ENCODE results near the gene KCNN3. TPM values are rescaled to one million over a fixed set of nuclear protein-coding genes. Genes with fewer than 3 reads are reported as not detected.
A peak's percentile ranks its signal among the peaks of the same experiment; 100 is the strongest.

The KCNN3 gene
- total RNA-seq, 2 experiments from 2014 or later = 0.11 TPM; not detected in 1

DNA sequence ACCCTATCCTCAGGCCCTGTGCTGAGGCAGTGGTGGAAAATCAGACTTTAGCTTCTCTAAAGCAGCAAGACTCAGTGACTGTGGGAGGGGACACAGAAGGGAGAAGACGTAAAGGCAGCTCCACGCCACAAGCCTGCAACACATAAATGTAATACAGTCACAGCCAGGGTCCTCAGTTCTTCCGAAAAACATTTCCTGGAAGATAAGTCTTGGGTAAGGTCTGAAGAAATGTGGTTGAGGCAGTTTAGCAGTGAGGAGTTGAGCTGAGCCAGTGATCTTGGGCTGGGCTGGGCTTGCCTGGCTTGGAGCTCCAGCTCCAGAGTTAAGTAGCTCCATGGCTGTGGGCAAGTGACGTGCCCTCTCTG, 134.3 kb downstream of the KCNN3 start:
- DNase-seq (no peak), ATAC-seq (peak; percentile 15)
- ChIA-PET POLR2A (interaction anchor here (1.6 kb wide), 1 partner anchor 8 kb away, joined by 4 read pairs; no protein-coding TSS in a partner anchor), CTCF (interaction anchor here (4.7 kb wide), 1 partner anchor 12 kb away, joined by 21 read pairs; no protein-coding TSS in a partner anchor)
- Mint-ChIP-seq H3K36me3 (ENCODE audit: low read depth) (no peaks in the 10 kb centered on the region), H3K27ac (peak overlapping the region; percentile 52), H3K4me3 (no peak overlapping the region), H3K4me1 (ENCODE audit: low read depth) (peaks cover 39% of the 10 kb centered on the region), H3K27me3 (peaks cover 9% of the 10 kb centered on the region), H3K9me3 (no peaks in the 10 kb centered on the region)
- TF ChIP-seq, protein P1, sequence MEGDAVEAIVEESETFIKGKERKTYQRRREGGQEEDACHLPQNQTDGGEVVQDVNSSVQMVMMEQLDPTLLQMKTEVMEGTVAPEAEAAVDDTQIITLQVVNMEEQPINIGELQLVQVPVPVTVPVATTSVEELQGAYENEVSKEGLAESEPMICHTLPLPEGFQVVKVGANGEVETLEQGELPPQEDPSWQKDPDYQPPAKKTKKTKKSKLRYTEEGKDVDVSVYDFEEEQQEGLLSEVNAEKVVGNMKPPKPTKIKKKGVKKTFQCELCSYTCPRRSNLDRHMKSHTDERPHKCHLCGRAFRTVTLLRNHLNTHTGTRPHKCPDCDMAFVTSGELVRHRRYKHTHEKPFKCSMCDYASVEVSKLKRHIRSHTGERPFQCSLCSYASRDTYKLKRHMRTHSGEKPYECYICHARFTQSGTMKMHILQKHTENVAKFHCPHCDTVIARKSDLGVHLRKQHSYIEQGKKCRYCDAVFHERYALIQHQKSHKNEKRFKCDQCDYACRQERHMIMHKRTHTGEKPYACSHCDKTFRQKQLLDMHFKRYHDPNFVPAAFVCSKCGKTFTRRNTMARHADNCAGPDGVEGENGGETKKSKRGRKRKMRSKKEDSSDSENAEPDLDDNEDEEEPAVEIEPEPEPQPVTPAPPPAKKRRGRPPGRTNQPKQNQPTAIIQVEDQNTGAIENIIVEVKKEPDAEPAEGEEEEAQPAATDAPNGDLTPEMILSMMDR (IDR thresholded peaks at IDR 0.05) = no peak
- intact Hi-C loops (cut with micrococcal nuclease) = no loop called here

DNA sequence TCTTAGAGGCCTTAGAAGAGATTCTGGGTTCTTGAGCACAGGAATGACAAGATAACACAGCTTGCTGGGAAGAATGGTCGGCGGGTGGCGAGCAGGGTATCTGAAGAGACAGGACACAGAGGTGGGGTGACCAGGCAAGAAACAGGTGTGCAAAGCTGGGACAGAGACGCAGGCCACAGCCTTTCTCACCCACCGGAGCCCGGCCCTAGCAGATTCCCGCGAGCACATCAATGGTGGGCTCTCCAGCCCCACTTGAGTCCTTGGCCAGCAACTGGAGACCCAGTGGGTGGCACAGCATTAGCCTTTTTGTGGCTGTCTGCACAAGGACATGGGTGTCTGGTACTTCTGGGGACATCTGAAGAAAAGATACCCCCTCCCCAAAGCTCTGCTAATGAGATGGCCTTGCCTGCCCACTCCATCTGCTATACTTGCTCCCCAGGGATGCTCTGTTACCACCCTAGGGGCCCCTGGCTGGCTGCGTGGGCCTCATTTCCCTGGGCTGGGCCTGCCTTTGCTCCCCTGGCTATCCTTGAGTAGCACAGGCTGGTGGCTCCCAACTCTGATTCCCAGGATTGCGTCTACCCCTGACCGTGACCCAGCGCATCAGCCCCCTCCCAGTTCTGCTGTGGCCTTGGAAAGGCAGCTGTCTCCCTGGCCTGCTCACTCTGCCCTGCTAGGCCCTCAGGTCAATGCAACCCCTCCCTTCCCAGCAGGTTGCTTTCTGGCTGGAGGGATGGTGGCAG, 134.8 kb downstream of the KCNN3 start:
- TF ChIP-seq, protein P1 (IDR thresholded peaks at IDR 0.05) = no peak
- DNase-seq (no peak), ATAC-seq (no peak)
- Mint-ChIP-seq H3K27ac (peak overlapping the region; percentile 47), H3K4me1 (ENCODE audit: low read depth) (peaks cover 45% of the 10 kb centered on the region), H3K4me3 (no peak overlapping the region), H3K9me3 (no peaks in the 10 kb centered on the region), H3K36me3 (ENCODE audit: low read depth) (no peaks in the 10 kb centered on the region), H3K27me3 (peaks cover 9% of the 10 kb centered on the region)
- ChIA-PET CTCF (interaction anchor here (4.7 kb wide), 1 partner anchor 12 kb away, joined by 21 read pairs; no protein-coding TSS in a partner anchor), POLR2A (interaction anchor here (1.0 kb wide), 1 partner anchor 98 kb away, joined by 3 read pairs; no protein-coding TSS in a partner anchor)
- intact Hi-C loops (cut with micrococcal nuclease) = no loop called here

DNA sequence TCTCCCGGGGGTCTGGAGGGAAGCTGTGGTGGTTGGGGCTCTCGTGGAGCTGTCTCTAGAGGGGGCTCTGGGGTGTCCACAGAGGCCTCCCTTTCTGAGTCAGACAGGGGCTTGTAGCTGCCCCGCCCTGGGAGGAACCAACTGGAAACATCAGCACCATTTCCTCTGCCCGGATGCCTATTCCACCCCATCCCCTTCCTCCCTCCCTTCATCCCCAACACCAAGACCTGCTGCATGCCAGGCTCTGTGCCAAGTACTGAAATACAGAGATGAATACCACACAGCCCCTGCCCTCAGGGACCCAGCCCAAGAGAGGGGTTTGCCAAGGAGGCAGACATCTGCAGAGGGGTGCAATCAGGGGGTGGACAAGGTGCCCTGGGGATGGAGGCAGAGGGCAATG, 136.5 kb downstream of the KCNN3 start:
- ChIA-PET POLR2A (interaction anchor here (0.6 kb wide), 1 partner anchor 201 kb away, joined by 3 read pairs; no protein-coding TSS in a partner anchor), CTCF (no interaction called here)
- intact Hi-C loops (cut with micrococcal nuclease) = no loop called here
- no peak for ATAC-seq
- Mint-ChIP-seq H3K27ac (no peak overlapping the region), H3K4me1 (ENCODE audit: low read depth) (peaks cover 46% of the 10 kb centered on the region), H3K36me3 (ENCODE audit: low read depth) (no peaks in the 10 kb centered on the region), H3K9me3 (no peaks in the 10 kb centered on the region), H3K27me3 (peaks cover 6% of the 10 kb centered on the region), H3K4me3 (no peak overlapping the region)
- no peak for DNase-seq
- TF ChIP-seq, protein P1 (IDR thresholded peaks at IDR 0.05) = no peak

DNA sequence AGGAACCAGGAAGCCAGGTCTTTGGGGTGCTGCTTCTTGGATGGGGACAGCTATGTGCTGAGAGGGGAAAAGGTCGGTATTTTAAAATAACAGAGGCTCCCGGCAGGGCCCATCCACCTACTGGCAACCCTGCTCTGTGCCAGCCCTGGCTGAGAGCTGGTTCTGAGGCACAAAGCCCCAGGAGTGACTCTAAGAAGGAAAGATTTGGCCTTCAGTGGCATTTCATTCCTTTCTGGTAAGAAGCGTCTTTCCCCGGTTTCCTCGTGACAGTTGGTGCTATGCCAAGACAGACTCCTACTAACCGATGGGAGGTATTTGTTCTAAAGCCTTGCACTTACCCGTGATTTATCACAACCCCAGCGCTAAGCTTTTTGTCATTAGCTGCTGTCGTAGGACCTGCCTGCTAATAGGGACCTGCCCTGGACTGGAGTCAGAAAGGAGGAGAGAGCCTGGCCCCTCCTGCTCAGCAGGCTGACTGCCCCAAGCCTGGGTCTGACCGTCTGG, 139.0 kb downstream of the KCNN3 start:
- intact Hi-C loops (cut with micrococcal nuclease) = no loop called here
- H3K4me3 Mint-ChIP-seq = no peak overlapping the region
- ChIA-PET CTCF (interaction anchor here (0.8 to 0.9 kb wide), 2 partner anchors 17 to 29 kb away, joined by 3 read pairs; no protein-coding TSS in a partner anchor), POLR2A (interaction anchor here (1.1 kb wide), 1 partner anchor 28 kb away, joined by 3 read pairs; no protein-coding TSS in a partner anchor)
- H3K27me3 Mint-ChIP-seq = peaks cover 1% of the 10 kb centered on the region
- peaks cover 36% of the 10 kb centered on the region for H3K4me1 Mint-ChIP-seq (ENCODE audit: low read depth)
- no peaks in the 10 kb centered on the region for H3K36me3 Mint-ChIP-seq (ENCODE audit: low read depth)
- H3K9me3 Mint-ChIP-seq = no peaks in the 10 kb centered on the region
- no peak overlapping the region for H3K27ac Mint-ChIP-seq
- DNase-seq (no peak), ATAC-seq (no peak)
- TF ChIP-seq, protein P1 (IDR thresholded peaks at IDR 0.05) = no peak

DNA sequence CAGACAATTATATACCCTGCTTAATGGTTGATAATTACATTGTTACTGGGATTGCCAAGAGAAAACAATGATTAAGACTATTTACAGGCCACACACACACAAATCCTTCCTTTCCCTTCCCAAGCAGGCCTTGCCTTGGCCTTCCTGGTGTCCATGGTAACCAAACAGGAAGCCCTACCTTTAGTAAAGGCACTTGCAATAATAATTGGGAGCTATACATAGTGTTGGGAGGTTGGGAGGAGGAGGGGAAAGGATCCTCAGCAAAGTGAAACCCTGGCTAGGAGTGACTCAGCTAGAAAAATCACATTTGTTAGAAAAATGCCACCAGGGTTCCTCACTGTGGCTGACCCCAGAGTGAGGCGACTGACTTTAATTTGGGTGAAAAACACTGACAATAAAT, 139.8 kb downstream of the KCNN3 start:
- intact Hi-C loops (cut with micrococcal nuclease) = no loop called here
- ATAC-seq (no peak), DNase-seq (no peak)
- Mint-ChIP-seq H3K36me3 (ENCODE audit: low read depth) (no peaks in the 10 kb centered on the region), H3K27ac (no peak overlapping the region), H3K4me3 (no peak overlapping the region), H3K4me1 (ENCODE audit: low read depth) (peaks cover 30% of the 10 kb centered on the region), H3K27me3 (peaks cover 1% of the 10 kb centered on the region), H3K9me3 (no peaks in the 10 kb centered on the region)
- TF ChIP-seq, protein P1 (IDR thresholded peaks at IDR 0.05) = no peak
- CTCF ChIA-PET = interaction anchor here (0.8 to 1.8 kb wide), 3 partner anchors 18 to 170 kb away, joined by 3 to 4 read pairs (median 3); no protein-coding TSS in a partner anchor
- POLR2A ChIA-PET = interaction anchor here (1.0 to 1.1 kb wide), 2 partner anchors 28 to 130 kb away, joined by 3 read pairs; no protein-coding TSS in a partner anchor

Data from activated CD8-positive, alpha-beta T cell treated with anti-CD3 and anti-CD28 coated beads for 36 hours (primary cell).